Measurements from ENCODE around the gene GLOD5.

GLOD5 gene

DNA sequence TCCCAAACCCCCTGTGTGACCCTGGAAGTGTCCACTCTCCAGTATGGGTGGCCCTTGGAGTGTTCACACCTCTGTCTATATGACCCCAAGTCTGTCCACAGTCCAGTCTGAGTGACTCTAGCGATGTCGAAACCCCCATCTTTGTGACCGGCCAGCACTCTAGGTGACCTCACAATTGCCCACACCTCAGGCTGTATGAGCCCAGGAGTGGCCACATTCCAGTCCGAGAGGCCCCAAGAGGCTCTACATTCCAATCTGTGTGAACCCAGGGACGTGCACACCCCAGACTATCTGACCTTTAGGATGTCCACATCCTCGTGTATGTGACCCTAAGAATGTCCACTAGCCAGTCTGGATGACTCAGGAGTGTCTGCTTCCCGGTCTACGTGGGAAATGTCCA is 7.3 kb upstream of the GLOD5 start:
- no peak for DNase-seq (ENCODE audit: low spot score)

DNA sequence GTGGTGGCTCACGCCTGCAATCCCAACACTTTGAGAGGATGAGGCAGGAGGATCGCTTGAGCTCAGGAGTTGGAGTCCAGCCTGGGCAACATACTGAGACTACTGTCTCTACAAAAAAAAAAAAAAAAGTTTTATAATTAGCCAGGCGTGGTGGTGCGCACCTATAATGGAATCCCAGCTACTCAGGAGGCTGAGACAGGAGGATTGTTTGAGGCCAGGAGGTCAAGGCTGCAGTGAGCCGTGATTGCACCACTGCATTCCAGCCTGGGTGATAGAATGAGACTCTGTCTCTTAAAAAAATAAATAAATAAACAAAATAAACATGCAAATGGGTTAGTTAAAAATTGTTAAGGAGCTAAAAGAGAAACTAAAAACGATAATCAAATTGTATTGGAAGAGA is 7.7 kb downstream of the GLOD5 start:
- DNase-seq (ENCODE audit: low spot score), result no peak

- DNase-seq (ENCODE audit: low spot score), result no peak
Measured at GRCh38 chrX:48770296-48770695, 8.7 kb downstream of the GLOD5 start.

DNA sequence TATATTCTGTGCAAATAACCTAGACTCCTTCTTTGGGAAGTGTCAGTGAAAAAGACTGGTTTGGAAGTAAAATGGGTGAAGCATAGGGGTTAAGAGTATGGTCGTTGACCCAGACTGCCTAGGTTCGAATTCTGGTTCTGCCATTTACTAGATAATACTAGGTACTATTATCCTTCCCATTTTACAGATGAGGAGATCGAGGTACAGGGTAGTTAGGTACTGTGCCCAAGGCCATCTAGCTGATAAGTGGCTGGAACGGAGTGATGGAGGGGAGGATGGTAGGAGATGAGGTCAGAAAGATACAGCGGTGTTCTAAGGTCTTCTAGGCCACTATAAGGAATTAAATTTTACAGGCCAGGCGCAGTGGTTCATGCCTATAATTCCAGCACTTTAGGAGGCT is 11.1 kb downstream of the GLOD5 start:
- DNase-seq (ENCODE audit: low spot score), result no peak

- no peak for DNase-seq (ENCODE audit: low spot score)
Measured at GRCh38 chrX:48776818-48777439, 15.4 kb downstream of the GLOD5 start.

DNA sequence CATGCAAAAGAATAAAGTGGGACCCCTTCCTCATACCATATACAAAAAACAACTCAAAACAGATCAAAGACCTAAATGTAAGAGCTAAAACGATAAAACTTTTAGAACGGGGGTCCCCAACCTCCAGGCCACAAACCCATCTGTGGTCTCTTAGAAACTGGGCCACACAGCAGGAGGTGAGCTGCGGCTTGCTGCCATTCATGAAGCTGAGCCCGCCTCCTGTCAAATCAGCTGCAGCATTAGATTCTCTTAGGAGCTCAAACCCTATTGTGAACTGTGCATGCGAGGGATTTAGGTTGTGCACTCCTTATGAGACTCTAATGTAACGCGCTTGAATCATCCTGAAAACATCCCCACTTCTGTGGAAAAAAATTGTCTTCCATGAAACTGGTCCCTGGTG is 17.9 kb downstream of the GLOD5 start:
- DNase-seq (ENCODE audit: low spot score), result no peak

DNA sequence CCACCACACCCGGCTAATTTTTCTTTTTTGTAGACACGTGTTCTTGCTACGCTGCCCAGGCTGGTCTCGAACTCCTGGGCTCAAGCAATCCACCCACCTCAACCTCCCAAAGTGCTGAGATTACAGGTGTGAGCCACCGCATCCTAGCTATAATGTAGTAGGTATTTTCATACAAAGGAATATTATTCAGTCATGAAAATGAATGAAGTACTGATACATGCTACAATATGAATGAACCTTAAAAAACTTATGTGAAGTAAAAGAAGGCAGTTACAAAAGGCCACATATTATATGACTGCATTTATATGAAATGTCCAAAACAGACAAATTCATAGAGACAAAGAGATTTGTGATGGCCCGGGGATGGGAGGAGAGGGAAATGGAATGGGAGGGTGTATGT is 20.2 kb downstream of the GLOD5 start:
- no peak for DNase-seq (ENCODE audit: low spot score)

DNA sequence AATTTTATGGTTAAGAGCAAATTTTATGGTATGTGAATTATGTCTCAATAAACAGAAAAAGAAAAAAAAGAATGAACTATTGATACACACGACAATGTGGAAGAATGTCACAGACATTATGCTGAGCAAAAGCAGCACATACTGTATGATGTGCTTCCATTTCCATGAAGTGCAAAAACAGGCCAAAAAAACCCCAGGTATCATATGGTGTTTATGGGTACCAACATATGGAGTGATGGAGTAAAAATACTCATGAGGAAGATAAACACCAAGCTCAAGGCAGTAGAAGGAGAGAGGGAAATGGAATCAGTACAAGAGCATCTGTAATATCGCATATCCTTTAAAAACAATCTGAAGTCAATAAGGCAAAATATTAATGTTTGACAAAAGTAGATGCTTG is 20.7 kb downstream of the GLOD5 start:
- DNase-seq (ENCODE audit: low spot score), result no peak

DNA sequence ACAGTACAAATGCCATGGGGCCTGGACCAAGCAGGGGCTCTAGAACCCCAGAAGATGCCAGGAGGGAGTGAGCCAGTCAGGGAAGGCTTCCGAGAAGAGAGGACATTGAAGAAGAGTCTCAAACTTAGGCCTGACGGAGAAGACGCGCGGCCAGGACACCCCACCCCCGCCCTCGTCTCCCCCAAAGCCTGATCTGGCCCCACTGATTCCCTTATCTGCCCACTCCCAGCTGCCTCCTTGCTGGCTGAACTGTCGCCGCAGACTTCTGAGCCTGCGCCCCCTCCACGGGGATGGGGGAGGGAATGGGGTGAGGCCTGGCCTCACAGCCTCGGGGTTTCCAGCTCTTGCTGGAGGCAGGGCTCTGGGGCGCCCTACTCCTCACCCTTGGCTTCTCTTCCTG is 21.2 kb downstream of the GLOD5 start:
- no peak for DNase-seq (ENCODE audit: low spot score)

- DNase-seq (ENCODE audit: low spot score), result no peak
Measured at GRCh38 chrX:48784726-48785125, 23.2 kb downstream of the GLOD5 start.

DNA sequence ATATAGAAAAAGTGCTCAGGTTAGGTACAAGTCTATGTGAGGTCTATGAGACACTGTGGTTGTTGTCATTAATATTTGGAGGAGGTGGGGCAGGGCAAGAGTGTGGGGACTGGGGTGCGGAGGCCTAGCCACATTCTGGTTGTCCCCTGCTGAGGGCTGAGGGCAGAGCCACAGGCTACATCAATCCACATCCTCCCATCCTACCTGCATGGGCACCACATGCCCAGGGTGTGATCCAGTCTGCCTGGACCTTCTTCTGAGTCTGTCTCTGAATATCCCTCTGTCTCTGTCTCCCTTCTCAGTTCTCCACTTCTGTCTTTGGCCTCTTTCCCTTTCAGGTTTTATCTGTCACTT is 23.6 kb downstream of the GLOD5 start:
- DNase-seq (ENCODE audit: low spot score), result no peak

GRCh38 chrX:48785540-48786214 is 24.1 kb downstream of the GLOD5 start:
- no peak for DNase-seq (ENCODE audit: low spot score)

- no peak for DNase-seq (ENCODE audit: low spot score)
Measured at GRCh38 chrX:48786341-48786800, 24.8 kb downstream of the GLOD5 start, which contains the start of gene GATA1. TSS of gene GATA1 (plus strand) at chrX:48786590. CDS start at chrX:48791110, 4,520 bp downstream.

DNA sequence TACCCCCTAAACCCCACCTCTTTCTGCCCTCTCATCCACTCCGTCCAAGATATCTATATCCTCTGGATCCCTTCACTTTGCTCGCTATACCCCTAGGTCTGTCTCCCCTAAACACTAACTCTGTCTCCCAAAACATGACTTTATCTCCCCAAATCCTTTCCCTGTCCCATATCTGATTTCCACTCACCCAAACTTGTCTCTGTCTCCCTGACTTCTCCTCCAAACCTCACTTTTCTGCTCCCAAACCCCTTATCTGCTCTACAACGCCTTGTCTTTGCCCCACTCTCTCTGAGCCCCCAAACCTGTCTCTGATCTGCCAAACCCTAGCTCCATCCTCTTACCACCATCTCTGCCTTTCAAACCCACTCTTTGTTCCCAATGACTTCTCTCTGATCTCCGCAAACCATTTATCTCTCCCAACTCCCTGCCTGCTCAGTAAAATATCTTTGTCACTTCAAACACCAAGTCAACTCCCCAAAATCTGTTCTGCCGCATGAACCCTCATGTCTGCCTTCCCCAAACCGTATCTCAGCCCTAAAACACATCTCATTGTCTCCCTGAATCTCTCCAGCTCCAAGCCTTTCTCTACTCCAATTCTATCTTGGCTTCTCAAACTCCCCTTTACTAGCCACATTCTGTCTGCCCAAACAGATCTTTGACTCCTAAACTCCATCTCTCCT is 25.4 kb downstream of the GLOD5 start:
- no peak for DNase-seq (ENCODE audit: low spot score)

DNA sequence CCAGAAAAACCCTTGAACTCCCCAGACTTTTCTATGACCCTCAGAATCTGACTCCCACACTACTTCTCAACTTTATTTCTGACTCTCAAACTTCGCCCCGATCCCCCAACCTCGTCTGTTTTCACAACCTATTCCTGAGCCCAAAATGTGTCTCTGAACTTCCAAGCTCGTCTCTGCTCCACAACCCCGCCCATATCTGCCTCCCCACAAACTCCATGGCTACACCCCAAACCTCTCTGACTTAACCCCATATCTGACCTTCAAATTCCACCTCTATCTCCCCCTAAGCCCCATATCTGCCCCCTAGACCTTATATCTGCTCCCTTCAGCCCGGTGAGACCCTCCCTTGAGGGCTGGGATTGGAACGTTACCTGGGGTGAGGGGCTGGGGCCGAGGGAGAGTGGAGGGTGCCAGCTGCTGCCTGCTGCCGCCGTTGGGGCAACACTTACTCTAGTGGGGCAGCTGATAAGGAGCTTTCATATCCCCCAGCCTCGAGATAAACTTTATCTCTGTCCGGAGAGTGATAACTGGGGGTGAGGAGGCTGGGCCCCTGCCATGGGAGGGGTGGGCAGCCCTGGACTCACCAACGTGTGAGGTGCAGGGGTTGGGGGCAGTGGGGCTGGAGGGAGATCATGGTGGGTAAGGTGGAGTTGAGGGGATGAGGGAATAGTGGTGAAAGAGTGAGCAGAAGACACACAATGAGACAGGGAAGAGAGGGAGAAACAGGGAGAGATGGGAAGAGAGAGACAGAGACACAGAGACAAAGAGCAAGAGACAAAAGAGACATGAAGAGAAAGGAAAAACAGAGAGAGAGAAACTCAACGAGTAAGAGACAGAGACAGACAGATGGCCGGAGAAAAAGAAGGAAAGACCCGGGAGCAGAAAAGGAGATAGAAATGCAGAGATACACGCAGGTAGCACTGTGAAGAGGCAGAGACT is 26.2 kb downstream of the GLOD5 start:
- no peak for DNase-seq (ENCODE audit: low spot score)

GRCh38 chrX:48789366-48790220 is 28.0 kb downstream of the GLOD5 start:
- DNase-seq (ENCODE audit: low spot score), result no peak

- DNase-seq (ENCODE audit: low spot score), result no peak
Measured at GRCh38 chrX:48790477-48790876, 28.9 kb downstream of the GLOD5 start.

- DNase-seq (ENCODE audit: low spot score), result no peak
Measured at GRCh38 chrX:48791063-48791820, 29.7 kb downstream of the GLOD5 start.

GRCh38 chrX:48792219-48792618 is 30.7 kb downstream of the GLOD5 start:
- no peak for DNase-seq (ENCODE audit: low spot score)

- no peak for DNase-seq (ENCODE audit: low spot score)
Measured at GRCh38 chrX:48793935-48794334, 32.4 kb downstream of the GLOD5 start.
